DLD1 (cell line): ENCODE results near the gene PQBP1.

Experiments used
- in situ Hi-C: cut with HindIII; loops from 2 replicates; pipeline ENCODE4 v1.10.0; 2017; ENCODE audit warnings: low sequenced_read_pairs

PQBP1 gene

GRCh38 chrX:48919947-48920717, 22.4 kb downstream of the PQBP1 start:
- in situ Hi-C loops: no loop called here

- in situ Hi-C loops: no loop called here
Observed at GRCh38 chrX:48920718-48921104, 23.0 kb downstream of the PQBP1 start.

GRCh38 chrX:48923771-48924170, 26.0 kb downstream of the PQBP1 start:
- in situ Hi-C loops: no loop called here

DNA sequence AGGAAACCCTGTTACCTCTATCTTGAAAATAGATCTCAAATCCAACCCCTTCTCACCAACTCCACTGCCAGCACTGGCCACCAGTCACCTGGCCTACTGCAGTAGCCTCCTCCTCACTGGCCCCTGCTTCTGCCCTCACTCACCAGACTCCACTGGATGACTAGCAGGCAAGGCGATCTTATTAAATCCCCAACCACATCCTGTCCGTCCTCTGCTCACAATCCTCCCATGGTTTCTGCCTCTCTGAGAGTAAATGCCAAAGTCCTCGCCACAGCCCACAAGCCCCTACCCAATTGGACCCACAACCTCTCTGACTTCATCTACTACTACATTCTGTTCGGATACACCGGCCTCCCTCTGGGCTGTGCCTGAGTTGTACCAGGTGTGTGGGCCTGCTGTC, 26.5 kb downstream of the PQBP1 start:
- in situ Hi-C loops: no loop called here

DNA sequence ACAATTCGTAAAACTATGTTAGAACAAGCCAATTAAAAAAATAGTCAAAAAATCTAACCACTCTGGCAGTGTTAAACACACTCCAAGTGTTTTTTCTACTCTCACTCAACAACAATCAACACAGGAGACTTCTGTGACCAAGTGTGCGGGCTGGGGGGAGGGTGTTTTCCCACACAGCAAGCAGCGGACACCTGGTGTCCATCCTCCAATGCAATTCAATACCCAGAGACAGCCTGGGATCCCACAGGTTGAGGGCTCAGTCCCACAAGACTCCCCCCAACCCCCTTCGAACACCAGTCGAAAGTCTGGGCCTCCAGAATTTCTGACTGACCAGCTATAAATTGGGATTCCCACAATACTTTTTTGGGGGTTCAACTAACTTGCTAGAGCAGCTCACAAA, 29.4 kb downstream of the PQBP1 start:
- in situ Hi-C loops: no loop called here

- in situ Hi-C loops: no loop called here
Observed at GRCh38 chrX:48927736-48928382, 30.1 kb downstream of the PQBP1 start.

GRCh38 chrX:48933757-48934156, 36.0 kb downstream of the PQBP1 start:
- in situ Hi-C loops: no loop called here

- in situ Hi-C loops: no loop called here
Observed at GRCh38 chrX:48934581-48935300, 37.0 kb downstream of the PQBP1 start.

DNA sequence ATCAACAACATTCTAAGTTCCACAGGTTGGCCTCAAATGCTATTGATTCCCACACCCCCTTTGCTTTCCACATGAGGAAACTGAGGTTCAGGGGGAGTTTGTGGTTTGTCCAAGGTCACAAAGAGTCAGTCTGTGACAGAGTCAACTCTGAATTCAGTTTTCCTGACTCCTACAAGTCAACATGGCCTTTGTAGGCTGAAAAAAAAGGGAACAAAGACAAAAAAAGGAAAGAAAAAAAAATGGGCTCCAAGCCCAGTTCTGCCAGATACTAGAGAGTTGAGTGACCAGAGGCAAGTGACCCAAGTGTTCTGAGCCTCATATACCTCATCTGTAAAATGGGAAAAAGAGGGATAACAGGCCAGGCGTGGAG, 37.6 kb downstream of the PQBP1 start:
- in situ Hi-C loops: no loop called here

DNA sequence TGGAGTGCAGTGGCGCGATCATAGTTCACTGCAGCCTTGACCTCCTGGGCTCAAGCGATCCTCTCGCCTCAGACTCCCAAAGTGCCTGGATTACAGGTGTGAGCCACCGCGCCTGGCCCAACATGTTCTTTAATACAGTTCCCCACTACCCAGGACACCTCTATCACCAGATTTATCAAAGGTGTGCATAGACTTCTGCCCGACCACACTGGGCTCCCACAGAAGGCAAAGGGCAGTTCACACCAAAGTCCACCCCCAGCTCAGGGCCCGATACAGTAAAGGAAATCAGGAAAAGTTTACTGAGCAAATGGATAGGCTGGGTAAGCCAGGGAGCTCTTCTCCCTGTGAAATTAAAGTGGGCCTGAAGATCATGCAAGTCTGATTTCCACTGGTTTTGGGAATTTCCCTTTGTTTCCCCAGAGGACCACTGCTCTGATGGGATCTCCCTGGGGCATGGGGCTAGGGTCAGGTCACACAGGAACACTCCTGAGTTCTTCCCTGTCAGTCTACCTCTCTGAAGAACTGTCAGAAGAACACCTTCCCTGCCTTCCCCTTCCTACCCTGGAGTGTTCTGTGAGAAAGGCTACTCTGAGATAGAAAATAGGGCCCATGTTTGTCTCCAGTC, 38.8 kb downstream of the PQBP1 start:
- in situ Hi-C loops: no loop called here

DNA sequence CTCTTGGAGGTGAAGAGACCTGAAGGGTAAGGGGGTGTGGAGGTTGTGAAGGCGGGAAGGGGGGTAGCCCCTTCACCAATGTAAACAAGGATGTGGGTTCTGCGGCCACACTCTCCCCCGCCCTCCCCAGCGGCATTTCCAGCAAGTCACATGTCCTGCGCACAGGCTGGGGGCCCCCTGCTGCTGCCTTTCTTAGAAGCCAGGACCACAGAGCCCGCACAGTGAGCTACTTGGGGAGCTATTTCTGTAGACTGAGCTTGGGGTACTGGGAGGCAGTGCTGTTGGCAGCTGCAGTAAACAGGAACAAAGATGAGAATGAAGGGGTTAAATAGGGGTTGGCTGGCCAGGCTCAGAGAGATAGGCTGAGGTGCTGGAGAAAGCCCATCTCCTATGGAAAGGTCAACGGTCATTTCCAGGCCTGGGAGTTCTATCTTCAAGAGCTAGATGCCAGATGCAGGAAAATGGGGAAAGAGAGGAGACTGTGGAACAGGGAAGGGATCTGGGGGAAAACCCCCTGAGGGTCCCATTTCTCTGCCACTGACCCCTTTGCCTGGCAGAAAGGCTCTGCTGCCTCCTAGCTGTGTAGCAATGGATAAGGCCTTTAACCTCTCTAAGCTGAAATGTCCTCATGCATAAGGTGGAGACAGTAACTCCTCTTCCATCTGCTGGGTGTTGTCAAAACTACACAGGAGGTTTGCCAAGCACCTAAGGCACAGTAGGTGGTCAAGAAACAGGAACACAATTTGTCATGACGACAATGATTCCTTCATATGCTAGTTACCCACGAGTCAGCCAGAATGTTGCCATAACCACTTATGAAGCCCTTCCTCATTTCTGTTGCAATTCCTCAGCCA, 39.6 kb downstream of the PQBP1 start:
- in situ Hi-C loops: no loop called here

GRCh38 chrX:48938721-48939425, 41.1 kb downstream of the PQBP1 start:
- in situ Hi-C loops: no loop called here

DNA sequence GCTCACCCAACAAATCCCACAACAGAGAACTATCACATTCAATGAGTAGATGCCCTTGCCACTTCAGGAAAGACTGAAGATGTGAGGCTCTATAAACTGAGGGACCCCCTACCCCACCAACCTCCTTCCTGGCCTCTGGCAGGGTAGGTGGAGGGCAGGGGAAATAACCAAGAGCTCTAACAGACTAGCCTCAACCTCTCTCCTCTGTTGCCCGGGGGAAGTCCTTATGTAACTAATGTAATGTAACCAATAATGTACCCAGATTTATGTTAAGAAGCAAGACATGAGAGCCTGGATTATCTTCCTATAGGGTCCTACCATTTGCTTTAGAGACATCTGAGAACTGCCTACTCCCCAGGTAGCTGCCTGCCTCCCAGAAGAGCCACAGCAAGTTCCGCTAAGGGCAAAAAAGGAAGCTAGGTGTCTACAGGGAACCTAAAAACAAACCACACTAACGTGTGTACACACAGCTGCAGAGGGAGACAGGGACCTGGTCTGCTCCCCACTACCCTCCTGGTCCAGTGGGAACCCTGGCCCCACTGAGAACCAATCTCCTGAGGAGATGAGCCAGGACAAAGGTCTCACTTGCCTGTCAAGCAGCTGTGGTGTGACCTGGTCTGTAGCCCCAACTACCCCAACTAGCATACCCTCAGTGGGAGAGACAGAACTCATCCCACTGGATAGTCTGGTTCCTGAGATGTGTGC, 41.9 kb downstream of the PQBP1 start:
- in situ Hi-C loops: no loop called here

GRCh38 chrX:48940404-48940955, 42.8 kb downstream of the PQBP1 start:
- in situ Hi-C loops: no loop called here

- in situ Hi-C loops: no loop called here
Observed at GRCh38 chrX:48942895-48943294, 45.2 kb downstream of the PQBP1 start.

- in situ Hi-C loops: no loop called here
Observed at GRCh38 chrX:48945517-48946348, 48.0 kb downstream of the PQBP1 start.

- in situ Hi-C loops: no loop called here
Observed at GRCh38 chrX:48948589-48948988, 50.9 kb downstream of the PQBP1 start.
